ENCODE measurements around the gene PEX16. TPM values are rescaled to one million over a fixed set of nuclear protein-coding genes. Genes with fewer than 3 reads are reported as not detected.
A peak's percentile ranks its signal among the peaks of the same experiment; 100 is the strongest.
"Not testable (repeated sequence)": the region's sequence is repeated elsewhere in the genome, so short reads cannot be mapped to it uniquely, and the experiment has no call there.

Gene PEX16
- total RNA-seq, 1 experiment from 2014 or later: 26.8 TPM

GRCh38 chr11:45918962-45919675, 1.4 kb upstream of the PEX16 start:
- DNase-seq (ENCODE audit: low read depth): no peak

- peak; percentile 86 for DNase-seq (ENCODE audit: low read depth)
Observed at GRCh38 chr11:45918331-45918941, 759 bp upstream of the PEX16 start.

GRCh38 chr11:45917286-45917622, 423 bp downstream of the PEX16 start:
- no peak for DNase-seq (ENCODE audit: low read depth)

- DNase-seq (ENCODE audit: low read depth): no peak
Observed at GRCh38 chr11:45915446-45915845, 2.2 kb downstream of the PEX16 start.

- no peak for DNase-seq (ENCODE audit: low read depth)
Observed at GRCh38 chr11:45913942-45914635, 3.6 kb downstream of the PEX16 start.

GRCh38 chr11:45913514-45913913, 4.2 kb downstream of the PEX16 start:
- DNase-seq (ENCODE audit: low read depth): no peak

- no peak for DNase-seq (ENCODE audit: low read depth)
Observed at GRCh38 chr11:45910623-45911022, 7.1 kb downstream of the PEX16 start.

- no peak for DNase-seq (ENCODE audit: low read depth)
Observed at GRCh38 chr11:45909594-45910475, 7.8 kb downstream of the PEX16 start.

GRCh38 chr11:45907911-45908370, 9.7 kb downstream of the PEX16 start:
- DNase-seq (ENCODE audit: low read depth): no peak

- DNase-seq (ENCODE audit: low read depth): no peak
Observed at GRCh38 chr11:45906965-45907611, 10.6 kb downstream of the PEX16 start, which contains the start of gene FREY1. Gene FREY1 (minus strand): TSS chr11:45907271. CDS start chr11:45907245, 26 bp downstream.

GRCh38 chr11:45906096-45906682, 11.5 kb downstream of the PEX16 start:
- DNase-seq (ENCODE audit: low read depth): no peak

GRCh38 chr11:45905576-45905975, 12.1 kb downstream of the PEX16 start:
- not testable (repeated sequence) for DNase-seq (ENCODE audit: low read depth)

GRCh38 chr11:45905095-45905494, 12.6 kb downstream of the PEX16 start:
- DNase-seq (ENCODE audit: low read depth): no peak

GRCh38 chr11:45904309-45904915, 13.3 kb downstream of the PEX16 start:
- DNase-seq (ENCODE audit: low read depth): no peak

GRCh38 chr11:45902452-45903380, 15.0 kb downstream of the PEX16 start:
- no peak for DNase-seq (ENCODE audit: low read depth)

- DNase-seq (ENCODE audit: low read depth): no peak
Observed at GRCh38 chr11:45901626-45902025, 16.1 kb downstream of the PEX16 start.

- no peak for DNase-seq (ENCODE audit: low read depth)
Observed at GRCh38 chr11:45900916-45901617, 16.6 kb downstream of the PEX16 start.

GRCh38 chr11:45900175-45900800, 17.4 kb downstream of the PEX16 start:
- not testable (repeated sequence) for DNase-seq (ENCODE audit: low read depth)
